Eye (tissue), 1 donor: Measurements from ENCODE around the gene SSTR3.

ENCODE experiments used
- DNase-seq: peaks from one replicate; pipeline ENCODE4 v3.0.0-alpha.2; 2015

Gene SSTR3

DNA sequence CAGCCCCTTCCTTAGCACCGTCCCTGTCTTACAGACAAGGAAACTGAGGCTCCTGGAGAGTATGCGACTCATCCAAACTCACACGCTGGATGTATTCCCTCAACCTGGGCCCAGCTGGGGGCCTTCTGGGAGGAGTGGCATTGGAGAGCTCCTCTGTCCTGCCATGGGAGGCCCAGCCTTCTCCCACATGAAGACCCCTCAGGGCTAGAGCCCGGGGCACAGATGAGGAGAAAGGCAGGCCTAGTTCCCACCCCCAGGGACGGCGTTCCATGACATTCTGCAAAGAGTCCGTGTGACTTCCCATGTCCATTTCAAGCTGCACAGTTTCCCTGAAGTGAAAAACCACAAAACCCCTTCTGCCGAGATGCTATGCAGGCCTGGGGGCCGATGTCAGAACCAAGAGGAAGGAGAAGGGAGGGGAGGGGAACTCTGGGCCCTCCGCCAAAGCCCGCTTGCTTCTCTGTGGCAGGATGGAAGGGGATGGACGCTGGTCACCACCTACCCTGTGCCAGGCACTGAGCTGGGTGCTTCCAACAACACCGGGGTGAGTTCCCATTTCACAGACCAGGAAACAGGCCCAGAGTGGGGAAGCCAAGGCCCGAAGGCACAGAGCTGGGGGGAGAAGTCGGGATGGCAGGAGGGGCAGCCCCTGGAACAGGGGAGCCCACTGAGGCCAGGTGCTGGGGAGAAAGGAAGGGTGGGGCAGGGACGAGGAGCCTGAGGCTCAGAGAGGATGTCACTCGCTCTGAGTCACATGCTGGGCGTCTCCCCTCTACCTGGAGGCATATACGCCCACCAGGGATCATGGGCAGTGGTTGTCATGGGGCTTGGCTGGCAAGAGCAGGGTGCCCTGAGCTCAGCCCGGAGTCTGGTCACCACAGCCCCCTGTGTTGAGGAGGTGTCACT, 16.1 kb upstream of the SSTR3 start:
- no peak for DNase-seq

DNA sequence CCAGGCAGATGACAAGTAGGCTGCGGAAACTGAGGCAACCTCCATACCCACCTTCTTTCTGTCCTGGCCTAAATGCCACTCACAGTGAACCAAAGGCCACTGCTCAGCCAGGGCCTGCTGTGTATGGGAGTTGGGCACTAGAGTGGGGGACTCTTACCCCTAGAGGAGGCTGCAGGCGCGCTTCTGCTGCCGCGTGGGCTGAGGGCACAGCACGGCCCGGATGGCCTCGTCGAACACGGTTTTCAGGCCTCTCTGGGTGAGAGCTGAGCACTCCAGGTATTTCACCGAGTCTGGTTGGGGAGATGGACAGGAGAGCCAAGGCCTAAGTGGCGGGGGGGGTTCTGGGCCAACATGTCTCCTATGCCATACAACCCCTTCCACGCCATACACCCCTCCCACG, 14.2 kb upstream of the SSTR3 start:
- no peak for DNase-seq

DNA sequence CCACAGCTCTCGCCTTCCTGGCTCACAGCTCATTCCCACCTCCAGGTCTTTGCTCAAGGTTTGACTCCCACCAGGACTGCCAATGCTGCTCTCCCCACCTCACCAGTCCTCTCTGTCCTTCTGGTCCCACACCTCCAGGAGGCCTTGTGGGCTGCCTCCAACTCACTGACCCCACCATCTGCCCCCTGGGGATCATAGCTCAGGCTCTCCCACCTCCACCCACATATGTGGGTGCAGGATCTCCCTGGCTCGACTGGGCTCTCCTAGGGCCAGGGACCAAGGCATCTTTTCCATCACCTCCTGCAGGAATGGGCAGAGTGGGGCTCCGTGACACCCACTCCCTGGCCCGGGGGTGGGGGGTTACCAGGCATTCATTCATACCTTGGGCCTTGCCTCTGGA, 13.8 kb upstream of the SSTR3 start:
- DNase-seq = no peak

DNA sequence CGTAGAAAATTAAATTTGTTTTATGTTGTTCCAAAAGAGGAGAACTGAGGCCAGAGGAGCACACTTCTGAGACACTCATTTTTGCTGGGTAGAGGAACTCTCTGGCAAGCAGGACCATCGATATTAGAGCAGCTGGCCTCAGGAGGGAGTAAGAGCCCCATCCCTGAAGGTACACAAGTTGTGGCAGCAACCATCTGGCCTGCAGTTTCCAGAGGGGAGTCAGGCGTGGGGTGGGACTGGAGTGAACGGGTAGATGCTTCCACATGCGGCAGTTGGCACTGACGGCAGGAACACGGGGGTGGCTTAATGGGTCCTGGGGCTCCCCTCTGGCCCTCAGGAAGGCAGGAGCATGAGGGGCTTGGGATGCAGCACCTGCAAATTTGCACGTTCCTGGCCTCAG, 13.2 kb upstream of the SSTR3 start:
- DNase-seq = no peak

DNA sequence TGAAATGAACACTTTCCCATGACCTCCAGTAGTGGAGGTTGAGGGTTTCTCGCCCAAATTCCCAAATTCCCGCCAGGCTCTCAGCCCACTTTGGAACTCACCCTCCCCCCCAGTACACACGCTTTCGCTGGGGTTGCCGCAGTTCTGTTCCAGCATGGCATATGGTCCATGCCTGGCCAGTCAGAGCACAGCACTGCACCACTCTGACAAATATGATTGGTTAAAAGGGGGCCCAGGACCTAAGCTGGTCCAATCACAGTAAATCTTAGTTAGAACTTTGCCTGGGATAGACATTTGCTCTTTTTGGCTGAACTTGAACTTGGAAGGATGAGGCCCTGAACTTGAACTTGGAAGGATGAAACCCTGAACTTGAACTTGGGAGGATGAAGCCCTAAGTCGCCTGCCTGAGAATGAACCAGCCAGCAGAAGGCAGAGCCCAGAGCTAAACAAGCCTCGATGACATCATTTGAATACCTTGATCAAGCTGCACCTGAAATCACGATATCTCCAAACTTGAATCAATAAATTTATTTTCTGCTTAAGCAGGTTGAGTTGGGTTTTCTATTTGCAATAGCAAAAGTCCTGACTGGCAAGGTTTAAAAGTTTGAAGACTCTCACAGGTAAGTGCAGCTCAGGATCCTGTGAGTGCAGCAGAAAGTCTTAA, 12.6 kb upstream of the SSTR3 start:
- no peak for DNase-seq

DNA sequence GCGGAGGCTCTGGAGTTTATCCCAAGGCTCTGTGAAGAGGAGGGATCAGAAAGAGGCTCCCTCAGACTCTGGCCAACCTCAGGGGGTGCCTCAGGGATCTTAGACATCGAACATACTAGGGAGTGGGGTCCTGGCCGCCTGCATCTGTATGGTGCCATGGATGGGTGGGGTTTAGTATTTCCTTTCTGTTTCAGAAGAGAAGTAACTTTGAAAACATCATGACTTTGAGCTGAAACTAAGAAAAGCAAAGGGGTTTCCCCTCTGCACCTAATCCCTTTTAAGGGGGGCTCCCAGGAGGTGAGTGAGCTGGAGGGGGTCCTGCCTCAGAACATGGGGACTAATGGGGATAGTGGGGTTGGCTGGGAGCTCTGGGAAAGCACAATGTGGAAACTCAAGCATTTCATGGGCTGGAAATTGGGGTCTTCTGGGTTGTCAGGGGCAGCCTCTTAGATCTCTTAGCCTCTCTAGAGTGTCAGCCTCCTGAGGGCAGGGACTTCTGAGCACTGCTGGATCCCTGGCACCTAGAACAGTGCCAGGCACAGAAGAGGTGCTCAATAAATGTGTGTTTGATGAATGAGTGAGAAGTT, 11.8 kb upstream of the SSTR3 start:
- no peak for DNase-seq

DNA sequence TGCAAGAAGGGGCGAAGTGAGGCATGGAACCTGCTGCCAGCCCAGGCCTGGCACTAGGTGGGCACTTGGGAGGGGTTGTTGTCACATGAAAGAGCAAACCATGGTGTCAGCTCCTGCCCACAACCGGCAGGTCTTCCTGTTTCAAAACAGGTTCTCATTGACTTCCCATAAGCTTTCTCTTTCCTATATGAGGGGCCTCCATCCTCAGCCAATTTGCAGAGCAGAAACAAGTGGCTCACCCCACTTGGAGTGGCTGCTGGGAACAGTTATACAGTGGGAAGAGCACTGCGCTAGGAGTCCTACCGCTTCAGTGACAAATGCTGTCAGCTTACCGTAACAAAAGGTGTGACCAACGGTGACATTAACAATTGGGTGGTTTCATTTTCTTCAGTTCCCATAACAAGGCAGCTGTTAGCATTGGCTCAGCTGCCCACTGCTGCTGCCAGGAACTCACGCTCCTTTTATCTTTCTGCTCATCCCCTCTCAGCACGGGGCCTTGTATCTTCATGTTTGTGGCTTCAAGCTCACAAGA, 10.2 kb upstream of the SSTR3 start:
- no peak for DNase-seq

DNA sequence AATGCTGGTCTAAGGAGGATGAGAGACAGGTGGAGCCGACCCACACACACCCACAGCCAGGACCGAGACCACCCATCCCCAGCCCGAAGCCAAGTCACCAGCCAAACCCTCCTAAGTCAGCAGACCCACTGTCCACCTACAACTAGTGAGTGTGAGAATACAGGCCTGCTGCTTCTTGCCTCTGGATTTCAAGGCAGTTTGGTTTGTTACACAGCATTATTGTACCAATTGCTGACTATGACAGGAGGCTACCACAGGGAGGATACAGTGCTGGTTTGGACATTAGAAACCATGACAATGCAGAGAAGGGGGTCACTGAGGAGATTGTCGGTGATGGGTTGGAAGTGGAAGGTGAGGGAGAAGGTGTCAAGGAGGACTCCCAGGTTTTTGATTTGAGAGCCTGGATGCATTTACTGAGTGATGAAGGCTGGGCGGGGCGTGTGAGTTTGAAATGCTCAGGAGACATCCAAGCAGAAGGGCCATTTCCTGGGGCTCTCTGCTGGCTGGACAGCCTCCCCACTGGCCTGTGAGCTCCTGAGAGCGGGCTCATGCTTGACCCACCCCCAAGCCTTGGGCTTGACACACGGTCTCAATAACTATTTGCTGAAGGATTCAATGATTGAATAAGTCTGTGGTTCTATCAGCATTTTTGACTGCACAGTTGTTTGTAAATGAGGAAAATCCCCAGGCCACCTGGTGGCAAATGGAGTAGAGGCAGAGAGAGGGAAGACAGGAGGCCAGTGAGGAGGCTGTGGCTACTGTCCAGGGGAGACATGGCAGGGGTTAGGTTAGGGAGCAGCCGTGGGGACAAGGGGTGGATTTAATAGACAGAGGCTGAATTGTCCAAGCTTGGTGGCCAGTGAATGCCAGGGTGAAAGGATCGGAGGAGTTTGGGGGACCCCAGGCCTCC, 9.4 kb upstream of the SSTR3 start:
- DNase-seq = no peak

DNA sequence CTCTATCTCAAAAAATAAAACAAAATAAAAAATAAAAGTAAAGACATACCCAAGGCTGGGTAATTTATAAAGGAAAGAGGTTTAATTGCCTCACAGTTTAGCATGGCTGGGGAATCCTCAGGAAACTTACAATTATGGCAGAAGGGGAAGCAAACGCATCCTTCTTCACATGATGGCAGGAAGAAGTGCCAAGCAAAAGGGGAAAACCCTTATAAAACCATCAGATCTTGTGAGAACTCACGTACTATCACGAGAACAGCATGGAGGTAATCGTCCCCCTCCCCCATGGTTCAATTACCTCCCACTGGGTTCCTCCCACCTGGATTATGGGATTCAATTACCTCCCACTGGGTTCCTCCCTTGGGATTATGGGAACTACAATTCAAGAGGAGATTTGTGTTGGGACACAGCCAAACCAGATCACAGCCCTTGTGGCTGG, 8.3 kb upstream of the SSTR3 start:
- no peak for DNase-seq

DNA sequence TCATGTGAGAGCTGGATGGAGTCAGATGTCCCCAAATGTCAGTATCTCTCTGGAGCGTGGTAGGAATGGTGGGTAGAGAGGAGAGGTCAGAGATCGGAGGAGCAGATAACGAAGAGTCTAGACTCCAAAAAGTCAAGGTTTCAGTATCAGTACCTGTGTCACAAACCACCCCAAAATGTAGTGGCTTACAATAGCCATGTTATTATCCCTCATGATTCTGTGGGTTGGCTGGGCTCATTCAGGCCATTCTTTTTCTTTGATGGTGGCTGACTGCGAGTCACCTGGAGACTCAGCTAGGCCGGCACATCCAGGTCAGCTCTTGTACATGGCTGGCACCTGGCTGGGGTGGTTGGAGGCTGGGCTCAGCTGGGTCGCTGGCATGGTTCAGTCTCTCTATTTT, 7.3 kb upstream of the SSTR3 start:
- DNase-seq = no peak

DNA sequence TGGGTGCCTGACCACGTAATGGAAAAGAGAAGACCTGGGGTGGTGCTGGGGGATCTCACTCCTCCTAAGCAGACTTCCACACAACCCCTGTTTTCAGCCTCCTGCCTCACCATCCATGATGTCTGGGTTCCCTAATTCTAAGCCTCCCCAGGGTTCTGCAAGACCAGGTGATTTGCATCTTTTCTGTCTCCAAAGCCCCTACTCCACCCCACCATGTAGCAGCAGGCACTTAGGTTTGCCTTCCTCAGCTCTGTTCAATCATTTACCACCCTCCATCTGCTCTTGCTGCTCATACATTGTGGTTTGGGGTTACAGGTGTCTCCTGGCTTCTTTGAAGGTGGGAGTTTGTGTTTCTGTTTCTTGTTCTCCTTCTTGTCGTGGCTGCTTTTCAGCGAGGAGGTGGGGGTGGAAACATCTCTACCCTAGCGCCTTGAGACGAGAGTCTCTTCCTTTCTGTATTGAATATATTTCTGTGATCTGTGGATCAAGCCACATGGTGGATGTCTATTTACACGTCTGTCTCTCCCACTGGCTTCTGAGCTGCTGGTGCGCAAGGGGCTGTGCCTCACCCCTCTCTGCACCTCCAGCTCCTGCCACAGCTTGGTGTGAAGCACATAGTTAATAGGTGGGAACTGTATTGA, 6.6 kb upstream of the SSTR3 start:
- DNase-seq = no peak

DNA sequence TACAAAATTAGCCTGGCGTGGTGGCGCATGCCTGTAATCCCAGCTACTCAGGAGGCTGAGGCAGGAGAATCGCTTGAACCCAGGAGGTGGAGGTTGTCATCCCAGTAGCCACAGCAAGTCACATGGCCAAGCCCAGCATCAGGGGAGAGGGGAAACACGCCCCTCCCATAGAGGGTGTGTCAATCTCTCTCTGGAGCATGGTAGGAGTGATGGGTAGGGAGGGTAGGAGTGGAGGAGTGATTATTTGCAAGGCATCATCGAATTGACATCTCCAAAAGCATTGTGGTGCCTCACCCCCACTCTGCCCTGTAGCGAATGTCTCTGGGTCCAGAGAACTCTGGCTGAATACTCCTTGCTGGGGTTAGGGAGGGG, 6.1 kb upstream of the SSTR3 start:
- no peak for DNase-seq

DNA sequence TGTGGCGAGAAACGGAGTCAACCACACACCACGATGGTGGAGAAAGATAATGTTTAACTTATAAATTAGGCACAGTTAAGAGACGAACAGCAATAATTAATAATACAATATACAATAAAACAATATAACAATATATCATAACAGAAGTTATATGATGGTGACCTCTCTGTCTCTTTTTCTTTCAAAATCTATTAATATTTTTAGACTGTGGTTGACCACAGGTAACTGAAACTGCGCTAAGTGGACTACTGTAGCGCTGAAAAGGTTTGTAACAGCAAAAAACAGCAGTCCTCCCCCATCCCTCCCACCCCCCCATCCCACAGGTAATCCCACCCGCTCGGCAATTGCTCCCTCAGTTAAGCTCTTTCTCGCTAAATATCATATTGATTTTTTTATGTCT, 3.6 kb upstream of the SSTR3 start:
- DNase-seq = no peak

DNA sequence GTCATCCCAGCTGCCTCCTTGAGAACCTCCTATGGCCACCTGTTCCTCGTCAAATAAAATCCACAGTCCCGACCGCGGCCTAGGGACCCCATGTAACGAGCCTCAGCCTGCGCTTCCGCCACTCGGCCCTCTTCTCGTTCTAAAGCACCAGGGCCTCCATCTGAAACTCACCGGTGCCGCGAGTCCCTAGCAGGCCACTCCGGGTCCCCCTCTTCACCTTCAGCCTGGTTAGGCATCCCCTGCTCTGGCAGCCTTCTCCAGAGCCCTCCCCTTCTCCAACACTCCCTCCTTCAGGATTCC, 2.4 kb upstream of the SSTR3 start:
- no peak for DNase-seq

DNA sequence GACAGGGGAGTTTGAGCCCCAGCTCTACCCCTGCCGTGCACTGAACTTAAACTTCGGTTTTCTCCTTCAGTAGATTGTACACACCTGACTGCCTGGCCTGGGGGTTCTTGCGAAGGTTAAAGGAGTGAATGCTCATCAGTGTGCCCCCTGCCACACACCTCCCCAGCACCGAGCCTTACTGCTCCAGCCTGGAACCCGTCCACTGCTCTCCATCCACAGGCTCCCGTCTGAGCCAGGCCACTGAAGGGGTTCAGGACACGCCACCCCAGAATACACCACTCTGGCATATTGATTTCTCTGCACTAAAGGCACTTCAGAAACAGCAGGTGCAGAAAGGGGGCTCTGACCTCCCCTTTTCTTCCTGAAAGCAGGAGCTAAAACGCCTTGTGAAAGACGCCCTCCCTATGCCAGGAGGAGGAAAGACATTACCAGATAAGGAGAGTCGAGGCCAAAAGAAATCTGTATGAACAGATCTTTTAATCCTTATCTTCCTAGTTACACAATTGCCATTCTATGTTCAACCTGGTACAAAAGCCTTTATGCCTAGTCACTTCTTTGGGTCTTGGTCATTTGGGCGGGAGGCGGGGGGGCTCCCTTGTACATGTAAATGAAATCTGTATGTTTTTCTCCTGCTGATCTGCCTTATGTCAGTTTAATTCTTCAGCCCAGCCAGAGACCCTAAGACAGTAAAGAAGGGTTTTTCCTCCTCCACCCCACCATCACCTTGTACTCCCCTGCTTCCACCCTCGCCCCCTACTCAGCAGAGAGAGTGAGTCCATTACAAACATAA, 1.9 kb upstream of the SSTR3 start:
- no peak for DNase-seq

DNA sequence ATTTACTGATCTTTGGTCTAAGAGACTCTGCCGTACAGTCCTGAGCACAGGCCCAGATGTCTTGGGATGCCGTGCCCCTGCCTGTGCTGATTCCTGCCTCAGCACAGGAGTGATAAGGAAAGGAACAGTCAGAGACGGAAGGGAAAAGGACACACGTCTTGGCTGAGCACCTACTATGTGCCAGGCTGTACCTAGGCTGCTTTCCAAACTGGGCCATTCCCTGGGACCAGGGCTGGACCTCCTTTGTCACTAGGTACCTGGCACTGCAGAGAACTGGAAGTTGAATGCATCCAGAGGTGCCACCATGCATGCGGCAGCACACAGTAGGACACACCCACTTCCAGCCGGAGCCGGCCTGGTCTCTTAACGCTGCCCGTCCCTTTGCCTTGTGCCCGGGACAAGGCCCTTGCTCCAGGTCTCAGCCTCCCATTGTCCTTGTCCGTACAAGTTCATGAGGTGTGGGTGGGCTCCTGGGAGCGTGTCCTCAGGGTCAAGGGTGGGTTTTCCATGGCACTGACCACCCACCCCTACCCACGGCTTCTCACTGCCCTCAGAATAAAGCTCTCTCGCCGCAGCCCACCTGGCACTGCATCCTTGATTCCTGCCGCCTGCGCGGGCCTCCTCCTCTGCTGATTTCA, 1.1 kb upstream of the SSTR3 start:
- DNase-seq = no peak

DNA sequence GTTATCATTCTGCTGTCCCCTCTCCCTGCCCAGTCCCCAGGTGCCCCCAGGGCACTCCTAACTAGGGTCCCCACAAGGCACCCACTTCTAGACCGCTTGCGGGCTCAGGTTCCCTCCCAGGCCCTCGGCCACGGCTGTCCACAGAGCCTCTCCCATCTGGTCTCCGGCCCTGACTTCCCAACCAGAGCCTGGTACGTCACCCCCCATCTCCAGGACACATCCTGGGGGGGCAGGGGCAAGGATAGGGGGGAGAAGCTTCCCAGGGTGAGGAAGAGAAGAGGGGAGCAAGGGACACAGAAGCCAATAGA, 457 bp downstream of the SSTR3 start:
- DNase-seq = no peak

DNA sequence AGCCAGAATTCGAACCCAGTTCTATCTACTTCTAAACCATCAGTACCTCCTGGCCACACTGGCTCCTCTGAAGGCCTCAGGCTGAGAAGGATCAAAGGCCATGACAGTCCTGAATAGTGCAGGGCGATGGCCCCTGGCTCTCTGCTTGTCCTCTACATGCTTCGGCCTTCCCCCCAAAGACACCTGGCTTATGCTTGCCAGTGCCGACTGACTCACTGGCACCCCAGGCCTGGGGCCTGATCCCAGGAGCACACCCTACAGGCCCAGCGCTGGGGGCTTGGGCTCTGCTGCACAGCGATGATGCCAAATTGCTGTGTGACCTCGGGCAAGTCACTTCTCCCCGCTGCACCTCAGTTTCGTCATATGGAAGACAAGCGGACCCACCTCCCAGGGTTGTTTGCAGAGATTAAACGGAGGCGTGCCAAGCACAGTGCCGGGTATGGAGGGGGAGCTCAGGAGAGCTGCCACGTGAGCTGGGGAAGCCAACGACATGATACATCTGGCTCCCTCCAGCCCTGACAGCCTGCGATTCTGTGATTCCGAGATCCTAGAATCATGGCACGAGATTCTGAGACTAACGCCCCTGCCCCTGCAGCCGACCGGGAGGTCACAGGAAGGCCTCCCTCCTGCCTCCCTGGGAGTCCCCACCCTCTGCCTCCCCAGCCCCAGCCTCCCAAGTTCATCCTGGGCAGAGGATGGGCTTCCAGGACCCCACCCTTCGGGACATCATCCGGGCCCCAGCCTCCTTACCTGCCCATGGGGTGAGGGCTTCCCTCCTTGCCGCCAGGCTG, 1.0 kb downstream of the SSTR3 start:
- no peak for DNase-seq

DNA sequence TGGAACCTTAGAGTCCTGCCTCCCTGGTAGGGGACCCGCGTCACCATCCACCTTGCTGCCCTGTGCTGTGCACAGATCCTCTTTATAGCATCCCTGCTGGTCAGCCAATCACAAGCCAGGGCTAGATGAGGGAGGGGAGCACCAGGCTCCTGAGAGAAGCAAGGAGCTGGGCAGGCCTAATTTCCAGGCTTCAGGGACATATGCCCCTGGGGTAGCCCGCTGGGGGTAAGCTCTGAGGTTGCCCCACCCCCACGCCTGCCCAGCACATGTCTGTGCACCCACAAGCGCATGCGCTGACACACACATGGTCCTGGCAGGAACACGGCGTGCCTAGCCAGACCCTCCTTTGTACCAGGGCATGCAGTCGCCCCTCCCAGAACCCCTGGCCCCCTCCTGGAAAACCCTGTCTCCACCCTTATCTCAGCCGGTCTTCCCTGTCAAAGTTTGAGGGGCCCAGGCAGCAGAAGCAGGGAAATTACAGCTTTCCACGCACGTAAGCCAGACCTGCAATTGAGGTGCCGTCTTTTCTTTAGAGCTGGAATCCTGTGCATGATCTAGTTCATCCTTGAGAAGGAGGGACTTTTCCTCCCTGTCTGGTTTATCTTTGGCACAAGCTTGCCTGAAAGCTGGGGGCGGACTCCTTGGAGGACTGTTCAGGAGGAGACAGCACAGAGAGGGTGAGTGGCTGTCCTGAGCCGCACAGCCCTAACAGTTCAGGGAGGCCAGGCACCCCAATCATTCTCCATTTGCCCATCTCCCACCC, 2.1 kb downstream of the SSTR3 start:
- DNase-seq = no peak
